ENCODE results near the gene C17orf58.

C17orf58 gene

DNA sequence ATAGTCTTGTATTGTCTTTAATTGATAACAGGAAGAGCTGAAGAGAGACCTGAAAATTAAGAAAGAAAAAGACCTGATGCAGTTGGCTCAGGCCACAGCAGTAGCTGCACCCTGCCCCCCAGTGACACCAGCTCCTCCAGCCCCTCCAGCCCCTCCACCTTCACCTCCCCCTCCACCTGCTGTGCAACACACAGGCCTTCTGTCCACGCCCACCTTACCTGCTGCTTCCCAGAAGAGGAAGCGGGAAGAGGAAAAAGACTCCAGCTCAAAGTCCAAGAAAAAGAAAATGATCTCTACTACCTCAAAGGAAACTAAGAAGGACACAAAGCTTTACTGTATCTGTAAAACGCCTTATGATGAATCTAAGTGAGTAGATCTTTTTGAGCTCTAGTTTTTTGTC lies 36.8 kb downstream of the C17orf58 start:
- no peak for DNase-seq (ENCODE audit: low spot score)

DNA sequence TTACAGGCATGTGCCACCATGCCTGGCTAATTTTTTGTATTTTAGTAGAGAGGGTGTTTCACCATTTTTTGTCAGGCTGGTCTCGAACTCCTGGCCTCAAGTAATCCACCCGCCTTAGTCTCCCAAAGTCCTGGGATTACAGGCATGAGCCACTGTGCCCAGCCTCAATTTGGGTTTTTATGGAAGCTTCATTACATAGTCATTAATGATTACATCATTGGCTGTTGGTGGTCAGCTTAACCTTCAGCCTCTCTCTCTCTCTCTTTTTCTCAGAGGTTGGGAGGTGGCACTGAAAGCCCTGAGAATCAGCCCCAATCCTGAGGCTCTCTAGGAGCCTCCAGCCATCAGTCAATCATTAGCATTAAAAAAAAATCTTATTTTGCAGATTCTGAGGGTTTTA lies 45.3 kb downstream of the C17orf58 start:
- no peak for DNase-seq (ENCODE audit: low spot score)

DNA sequence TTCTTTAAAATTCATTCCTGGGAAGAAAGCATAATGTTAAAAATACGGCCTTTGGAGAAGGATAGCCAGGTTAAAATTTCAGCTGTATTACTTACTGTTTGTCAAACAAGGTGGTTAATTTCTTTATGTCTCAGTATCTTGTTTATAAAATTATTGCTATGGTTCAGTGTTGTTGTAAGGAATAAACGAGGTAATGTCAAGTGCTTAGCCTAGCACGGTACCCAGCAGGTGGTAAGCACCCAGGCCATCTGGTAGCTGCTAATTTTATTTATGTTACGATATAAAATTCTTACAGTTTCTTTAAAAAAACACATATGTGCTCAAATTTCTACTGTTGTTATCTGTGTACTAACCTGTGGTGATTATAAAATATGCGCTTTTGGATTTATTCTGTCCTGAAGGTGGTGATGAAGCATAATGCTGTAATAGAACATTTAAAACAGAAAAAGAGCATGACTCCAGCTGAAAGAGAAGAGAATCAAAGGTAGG lies 48.9 kb downstream of the C17orf58 start:
- no peak for DNase-seq (ENCODE audit: low spot score)

DNA sequence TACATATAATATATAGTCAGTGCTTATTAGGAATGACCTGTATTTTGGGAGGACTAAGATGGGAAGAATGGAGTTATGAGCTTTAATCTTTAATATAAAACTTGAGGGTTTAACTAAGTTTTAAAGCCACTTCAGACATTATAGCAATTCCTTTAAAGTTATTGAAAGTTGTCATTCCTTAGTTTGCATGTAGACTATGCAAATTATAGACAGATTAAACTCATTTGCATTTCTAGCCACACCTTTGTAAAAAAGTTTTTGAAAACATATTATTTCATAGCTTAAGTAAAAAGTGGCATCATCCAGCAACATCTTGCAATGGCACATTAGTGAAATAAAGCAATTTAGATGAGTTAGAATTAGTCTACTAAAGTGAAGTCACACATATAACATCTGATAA lies 49.8 kb downstream of the C17orf58 start:
- DNase-seq (ENCODE audit: low spot score), result no peak

GRCh38 chr17:67944035-67944434 lies 52.2 kb downstream of the C17orf58 start:
- no peak for DNase-seq (ENCODE audit: low spot score)

DNA sequence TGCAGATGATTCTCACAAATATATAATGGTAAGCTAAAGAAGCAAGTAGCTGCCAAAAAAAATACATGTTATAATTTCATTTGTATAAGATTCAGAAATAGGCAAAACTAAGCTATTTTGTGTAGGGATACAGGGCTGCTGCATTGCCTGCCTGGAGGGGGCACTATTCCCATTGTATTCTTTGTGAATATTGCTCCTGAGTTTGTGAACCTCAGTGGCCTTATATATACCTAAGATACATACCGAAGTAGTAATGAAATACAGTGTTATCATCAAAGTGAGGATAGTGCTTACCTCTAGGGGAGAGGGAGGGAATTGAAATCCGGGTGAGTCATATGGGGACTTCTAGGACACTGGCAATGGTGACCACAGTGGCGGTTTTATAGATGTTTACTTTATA lies 53.5 kb downstream of the C17orf58 start:
- no peak for DNase-seq (ENCODE audit: low spot score)

Small RNA genes lying within 50 kb of the gene (small RNA-seq; reads per million reads assigned to genes)
- 0 reads per million in 2 experiments for gene RN7SL622P
